SK-N-SH treated with all-trans-retinoic acid at 6 μM for 48 hours (cell line): ENCODE measurements around the gene GPX2.

Experiments used
- ATAC-seq: fragments of 200-7000 bp; cut with Tn5 transposase; 3 replicates; pipeline ENCODE4 v1.9.1; 2020; ENCODE audit warnings: mild to moderate bottlenecking, moderate library complexity
- BACH2 ChIP-seq: fragments of 250-450 bp; sonication (Bioruptor Pico); IDR thresholded peaks from 2 replicates; pipeline ENCODE4 v1.9.0; 2021; ENCODE audit warnings: mild to moderate bottlenecking, borderline replicate concordance
- CSDC2 ChIP-seq: fragments of 250-450 bp; sonication (Bioruptor Pico); IDR thresholded peaks from 2 replicates; pipeline ENCODE4 v1.5.0; 2020; ENCODE audit warnings: mild to moderate bottlenecking, moderate library complexity
- CSRNP3 ChIP-seq: fragments of 250-450 bp; sonication (Bioruptor Pico); IDR thresholded peaks from 2 replicates; pipeline ENCODE4 v1.5.1; 2021; ENCODE audit warnings: mild to moderate bottlenecking, moderate library complexity
- ESRRG ChIP-seq: fragments of 250-450 bp; sonication (Bioruptor Pico); IDR thresholded peaks from 2 replicates; pipeline ENCODE4 v1.6.1; 2021; ENCODE audit warnings: mild to moderate bottlenecking
- ISL1 ChIP-seq: fragments of 250-450 bp; sonication (Bioruptor Pico); IDR thresholded peaks from 2 replicates; pipeline ENCODE4 v2.1.2; 2022; ENCODE audit warnings: mild to moderate bottlenecking, moderate library complexity
- OSR1 ChIP-seq: fragments of 250-450 bp; sonication (Bioruptor Pico); IDR thresholded peaks from 2 replicates; pipeline ENCODE4 v1.8.0; 2022; ENCODE audit warnings: moderate library complexity, mild to moderate bottlenecking, inconsistent platforms
- PATZ1 ChIP-seq: fragments of 250-450 bp; sonication (Bioruptor Pico); IDR thresholded peaks from 2 replicates; pipeline ENCODE4 v1.8.0; 2020; ENCODE audit warnings: mild to moderate bottlenecking, moderate library complexity, borderline replicate concordance
- RARB ChIP-seq: fragments of 250-450 bp; sonication (Bioruptor Pico); IDR thresholded peaks from 2 replicates; pipeline ENCODE4 v1.8.0; 2021; ENCODE audit warnings: mild to moderate bottlenecking, moderate library complexity
- SNAI2 ChIP-seq: fragments of 250-450 bp; sonication (Bioruptor Pico); IDR thresholded peaks from 2 replicates; pipeline ENCODE4 v1.5.0; 2020; ENCODE audit warnings: mild to moderate bottlenecking, moderate library complexity
- TCF4 ChIP-seq: fragments of 250-450 bp; sonication (Bioruptor Pico); IDR thresholded peaks from 2 replicates; pipeline ENCODE4 v1.8.0; 2021; ENCODE audit warnings: mild to moderate bottlenecking, moderate library complexity, borderline replicate concordance
- TOX ChIP-seq: fragments of 250-450 bp; sonication (Bioruptor Pico); IDR thresholded peaks from 2 replicates; pipeline ENCODE4 v1.8.0; 2021; ENCODE audit warnings: mild to moderate bottlenecking, moderate library complexity, borderline replicate concordance
- ZFP30 ChIP-seq: fragments of 450-650 bp; formaldehyde crosslinking; IDR thresholded peaks from 2 replicates; pipeline ENCODE4 v1.5.0; 2022; ENCODE audit warnings: mild to moderate bottlenecking, moderate library complexity
- ZNF8 ChIP-seq: fragments of 450-650 bp; formaldehyde crosslinking; IDR thresholded peaks from 2 replicates; pipeline ENCODE4 v1.5.0; 2020; ENCODE audit warnings: mild to moderate bottlenecking, moderate library complexity
- TF ChIP-seq, protein P1 (sequence below): fragments of 250-450 bp; sonication (Bioruptor Pico); IDR thresholded peaks from 2 replicates; pipeline ENCODE4 v1.5.0; 2020; ENCODE audit warnings: mild to moderate bottlenecking, moderate library complexity
- TF ChIP-seq, protein P2 (sequence below): fragments of 250-450 bp; sonication (Bioruptor Pico); IDR thresholded peaks from 2 replicates; pipeline ENCODE4 v1.5.1; 2020; ENCODE audit warnings: low read depth, mild to moderate bottlenecking, moderate library complexity

The GPX2 gene

DNA sequence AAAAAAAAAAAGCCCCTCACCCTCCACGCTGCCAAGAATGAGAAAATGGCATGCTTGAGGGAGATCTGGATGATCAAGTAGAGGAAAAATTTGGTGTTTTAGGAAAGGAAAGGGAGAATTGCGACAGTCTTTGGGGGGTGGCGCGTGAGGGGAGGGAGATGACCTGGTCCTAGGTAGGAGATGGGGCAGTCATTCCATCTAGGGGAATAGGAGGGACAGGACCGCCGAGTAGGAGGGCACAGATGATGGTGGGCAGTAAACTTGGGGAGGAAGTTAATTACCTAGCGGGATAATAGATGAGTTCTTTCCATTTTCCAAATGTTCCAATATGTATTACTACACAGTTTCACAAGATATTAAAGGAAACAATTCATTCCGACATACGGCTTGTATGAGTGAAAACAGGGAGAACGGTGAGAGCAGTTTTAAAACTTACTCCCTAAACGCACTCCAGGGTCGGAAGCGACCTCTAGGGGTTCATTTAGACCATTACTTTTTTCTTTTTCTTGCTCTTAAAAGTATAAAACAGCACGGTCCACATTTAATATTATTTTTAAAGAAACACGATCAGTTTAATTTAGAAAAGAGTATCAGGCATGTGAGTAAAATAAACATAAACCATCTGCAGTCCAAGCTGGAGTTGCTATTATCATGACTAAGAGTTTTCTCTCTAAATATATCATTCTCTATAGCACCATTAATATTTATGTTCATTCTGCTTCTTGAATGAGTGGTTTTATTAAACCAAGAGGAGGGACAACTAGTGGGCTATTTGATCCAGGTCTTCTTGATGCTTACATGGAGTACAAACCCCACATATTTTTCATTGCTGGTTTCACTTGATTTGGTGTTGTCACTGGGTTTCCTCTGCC is 41.1 kb upstream of the GPX2 start:
- peak; percentile 24; the same call in 2 of the 3 replicates for ATAC-seq
- no peak for TF ChIP-seq ZNF8 (CRISPR knock-in tag)
- TF ChIP-seq, protein P1, sequence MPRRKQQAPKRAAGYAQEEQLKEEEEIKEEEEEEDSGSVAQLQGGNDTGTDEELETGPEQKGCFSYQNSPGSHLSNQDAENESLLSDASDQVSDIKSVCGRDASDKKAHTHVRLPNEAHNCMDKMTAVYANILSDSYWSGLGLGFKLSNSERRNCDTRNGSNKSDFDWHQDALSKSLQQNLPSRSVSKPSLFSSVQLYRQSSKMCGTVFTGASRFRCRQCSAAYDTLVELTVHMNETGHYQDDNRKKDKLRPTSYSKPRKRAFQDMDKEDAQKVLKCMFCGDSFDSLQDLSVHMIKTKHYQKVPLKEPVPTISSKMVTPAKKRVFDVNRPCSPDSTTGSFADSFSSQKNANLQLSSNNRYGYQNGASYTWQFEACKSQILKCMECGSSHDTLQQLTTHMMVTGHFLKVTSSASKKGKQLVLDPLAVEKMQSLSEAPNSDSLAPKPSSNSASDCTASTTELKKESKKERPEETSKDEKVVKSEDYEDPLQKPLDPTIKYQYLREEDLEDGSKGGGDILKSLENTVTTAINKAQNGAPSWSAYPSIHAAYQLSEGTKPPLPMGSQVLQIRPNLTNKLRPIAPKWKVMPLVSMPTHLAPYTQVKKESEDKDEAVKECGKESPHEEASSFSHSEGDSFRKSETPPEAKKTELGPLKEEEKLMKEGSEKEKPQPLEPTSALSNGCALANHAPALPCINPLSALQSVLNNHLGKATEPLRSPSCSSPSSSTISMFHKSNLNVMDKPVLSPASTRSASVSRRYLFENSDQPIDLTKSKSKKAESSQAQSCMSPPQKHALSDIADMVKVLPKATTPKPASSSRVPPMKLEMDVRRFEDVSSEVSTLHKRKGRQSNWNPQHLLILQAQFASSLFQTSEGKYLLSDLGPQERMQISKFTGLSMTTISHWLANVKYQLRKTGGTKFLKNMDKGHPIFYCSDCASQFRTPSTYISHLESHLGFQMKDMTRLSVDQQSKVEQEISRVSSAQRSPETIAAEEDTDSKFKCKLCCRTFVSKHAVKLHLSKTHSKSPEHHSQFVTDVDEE, result no peak
- no peak for TF ChIP-seq PATZ1 (CRISPR knock-in tag)
- TF ChIP-seq, protein P2, sequence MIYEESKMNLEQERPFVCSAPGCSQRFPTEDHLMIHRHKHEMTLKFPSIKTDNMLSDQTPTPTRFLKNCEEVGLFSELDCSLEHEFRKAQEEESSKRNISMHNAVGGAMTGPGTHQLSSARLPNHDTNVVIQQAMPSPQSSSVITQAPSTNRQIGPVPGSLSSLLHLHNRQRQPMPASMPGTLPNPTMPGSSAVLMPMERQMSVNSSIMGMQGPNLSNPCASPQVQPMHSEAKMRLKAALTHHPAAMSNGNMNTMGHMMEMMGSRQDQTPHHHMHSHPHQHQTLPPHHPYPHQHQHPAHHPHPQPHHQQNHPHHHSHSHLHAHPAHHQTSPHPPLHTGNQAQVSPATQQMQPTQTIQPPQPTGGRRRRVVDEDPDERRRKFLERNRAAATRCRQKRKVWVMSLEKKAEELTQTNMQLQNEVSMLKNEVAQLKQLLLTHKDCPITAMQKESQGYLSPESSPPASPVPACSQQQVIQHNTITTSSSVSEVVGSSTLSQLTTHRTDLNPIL (CRISPR knock-in tag), result no peak
- no peak for TF ChIP-seq CSRNP3
- no peak for TF ChIP-seq CSDC2
- TF ChIP-seq ZFP30 (CRISPR knock-in tag), result no peak
- no peak for TF ChIP-seq SNAI2 (CRISPR knock-in tag)
- no peak for TF ChIP-seq OSR1
- no peak for TF ChIP-seq ESRRG (CRISPR knock-in tag)
- no peak for TF ChIP-seq RARB (CRISPR knock-in tag)
- TF ChIP-seq, all 23 proteins: peak for 0

- no peak for TF ChIP-seq PATZ1 (CRISPR knock-in tag)
- no peak for TF ChIP-seq BACH2 (CRISPR knock-in tag)
- TF ChIP-seq, protein P1, result no peak
- TF ChIP-seq RARB (CRISPR knock-in tag), result no peak
- no peak for TF ChIP-seq ISL1
- TF ChIP-seq, protein P2 (CRISPR knock-in tag), result no peak
- no peak for TF ChIP-seq SNAI2 (CRISPR knock-in tag)
- TF ChIP-seq TOX, result no peak
- no peak for TF ChIP-seq TCF4 (CRISPR knock-in tag)
- TF ChIP-seq, all 23 proteins: peak for 0
- peak; percentile 56 for ATAC-seq
Measured at GRCh38 chr14:64979336-64980074, 37.0 kb upstream of the GPX2 start.
